ENCODE results near the gene IL4I1.

The IL4I1 gene

DNA sequence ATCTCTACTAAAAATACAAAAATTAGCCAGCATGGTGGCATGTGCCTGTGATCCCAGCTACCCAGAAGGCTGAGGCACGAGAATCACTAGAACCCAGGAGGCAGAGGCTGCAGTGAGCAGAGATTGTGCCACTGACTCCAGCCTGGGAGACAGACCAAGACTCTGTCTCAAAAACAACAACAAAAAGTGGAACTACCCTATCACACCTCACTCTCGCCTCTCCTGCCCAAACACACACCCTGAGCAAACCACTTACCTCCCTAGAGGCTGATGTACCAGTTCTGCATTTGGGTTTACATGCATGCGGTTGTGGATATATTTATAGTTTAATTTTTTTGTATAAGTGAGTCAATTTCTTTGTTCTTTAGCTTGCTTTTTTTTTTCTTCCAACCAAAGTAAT lies 53.4 kb downstream of the IL4I1 start:
- no peaks in the 10 kb centered on the region for H3K9me3 ChIP-seq (ENCODE audit: insufficient read depth, low read depth, low read length)
- H3K27me3 ChIP-seq (ENCODE audit: insufficient read depth, low read length): no peaks in the 10 kb centered on the region
- WGBS: 97% methylated on average over 2 of the region's 3 CpGs
- no peak overlapping the region for H3K4me3 ChIP-seq (ENCODE audit: low read length)
- no peak overlapping the region for H3K27ac ChIP-seq (ENCODE audit: low read depth, low read length)
- H3K4me1 ChIP-seq (ENCODE audit: insufficient read depth, low read length): no peaks in the 10 kb centered on the region
- peaks cover 26% of the 10 kb centered on the region for H3K36me3 ChIP-seq (ENCODE audit: insufficient read depth, low read length)
- no peak overlapping the region for H3K9ac ChIP-seq (ENCODE audit: low read depth, low read length)

DNA sequence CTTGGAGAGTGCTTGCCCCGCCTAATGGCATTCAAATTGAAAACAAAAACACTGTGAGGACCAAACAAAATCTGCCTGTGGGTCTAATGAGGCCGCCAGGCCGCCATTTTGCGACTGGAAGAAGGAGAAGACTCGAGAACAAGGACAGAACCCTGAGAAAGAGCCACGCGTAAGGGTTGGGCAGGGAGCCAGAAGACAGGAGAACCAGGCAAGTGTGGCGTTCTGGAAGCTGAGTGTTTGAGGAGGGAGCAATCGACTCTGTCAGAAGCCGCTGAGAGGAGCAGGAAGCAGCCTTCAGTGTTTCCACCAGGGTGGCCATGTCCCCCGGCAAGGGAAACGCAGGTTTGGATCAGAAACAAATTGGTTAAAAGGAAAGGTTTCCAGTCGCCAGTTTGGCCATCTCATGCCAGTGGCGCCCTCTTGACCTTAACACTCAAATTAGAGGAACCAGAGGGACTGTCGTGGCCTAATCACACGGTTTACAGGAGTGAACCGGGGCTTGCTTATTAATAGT lies 55.9 kb downstream of the IL4I1 start:
- H3K27me3 ChIP-seq (ENCODE audit: insufficient read depth, low read length): no peaks in the 10 kb centered on the region
- H3K9me3 ChIP-seq (ENCODE audit: insufficient read depth, low read depth, low read length): no peaks in the 10 kb centered on the region
- H3K4me1 ChIP-seq (ENCODE audit: insufficient read depth, low read length): no peaks in the 10 kb centered on the region
- peaks cover 44% of the 10 kb centered on the region for H3K36me3 ChIP-seq (ENCODE audit: insufficient read depth, low read length)
- WGBS: 93% methylated on average over 17 of the region's 17 CpGs
- no peak overlapping the region for H3K4me3 ChIP-seq (ENCODE audit: low read length)
- no peak overlapping the region for H3K27ac ChIP-seq (ENCODE audit: low read depth, low read length)
- H3K9ac ChIP-seq (ENCODE audit: low read depth, low read length): no peak overlapping the region

DNA sequence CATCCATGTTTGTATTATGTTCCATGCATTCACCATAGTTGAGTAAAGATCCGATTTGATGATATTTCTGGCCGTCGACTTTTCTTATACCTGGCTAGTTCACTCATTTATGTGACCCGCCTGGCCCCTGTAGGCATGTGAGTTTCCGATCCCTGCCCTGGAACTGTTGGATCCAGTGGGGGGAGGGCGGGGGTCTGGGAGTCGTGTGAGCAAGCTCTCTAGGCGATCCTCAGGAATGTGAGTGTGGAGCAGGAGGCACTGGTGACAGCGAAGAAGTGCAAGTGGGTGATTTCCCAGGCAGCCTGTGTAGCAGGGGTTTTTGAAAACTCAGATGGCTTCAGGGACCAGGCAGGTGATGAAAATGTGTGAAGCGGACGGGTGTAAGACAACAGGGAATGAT lies 56.4 kb downstream of the IL4I1 start:
- Histone ChIP-seq H3K27ac (ENCODE audit: low read depth, low read length) (no peak overlapping the region), H3K9ac (ENCODE audit: low read depth, low read length) (no peak overlapping the region), H3K4me1 (ENCODE audit: insufficient read depth, low read length) (no peaks in the 10 kb centered on the region), H3K9me3 (ENCODE audit: insufficient read depth, low read depth, low read length) (no peaks in the 10 kb centered on the region), H3K36me3 (ENCODE audit: insufficient read depth, low read length) (peaks cover 48% of the 10 kb centered on the region), H3K27me3 (ENCODE audit: insufficient read depth, low read length) (no peaks in the 10 kb centered on the region), H3K4me3 (ENCODE audit: low read length) (no peak overlapping the region)
- 94% methylated on average over 11 of the region's 11 CpGs for WGBS

DNA sequence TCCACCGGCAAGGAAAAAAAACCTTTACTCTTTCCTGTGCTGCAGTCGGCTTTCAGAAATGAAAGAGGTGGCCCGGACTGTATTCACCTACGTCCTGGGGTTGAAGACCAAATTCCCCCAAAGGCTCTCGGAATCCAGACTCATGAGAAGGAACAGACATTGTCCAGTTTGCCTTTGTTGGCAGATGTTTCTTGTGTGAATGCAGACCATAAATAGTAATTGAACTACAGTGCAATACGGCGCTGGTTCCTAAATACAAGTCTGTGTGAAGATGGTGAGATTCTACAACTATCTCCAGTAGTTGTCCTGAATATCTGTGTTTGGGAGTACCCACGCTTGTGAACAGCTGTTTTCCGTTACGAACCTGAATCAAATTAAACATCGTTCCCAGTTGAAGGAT lies 57.0 kb downstream of the IL4I1 start:
- Histone ChIP-seq H3K4me1 (ENCODE audit: insufficient read depth, low read length) (no peaks in the 10 kb centered on the region), H3K4me3 (ENCODE audit: low read length) (no peak overlapping the region), H3K27me3 (ENCODE audit: insufficient read depth, low read length) (no peaks in the 10 kb centered on the region), H3K27ac (ENCODE audit: low read depth, low read length) (no peak overlapping the region), H3K9me3 (ENCODE audit: insufficient read depth, low read depth, low read length) (no peaks in the 10 kb centered on the region), H3K36me3 (ENCODE audit: insufficient read depth, low read length) (peaks cover 54% of the 10 kb centered on the region), H3K9ac (ENCODE audit: low read depth, low read length) (no peak overlapping the region)
- 96% methylated on average over 11 of the region's 11 CpGs for WGBS
